OCI-LY1 (cell line): ENCODE data around the gene TNFAIP3.

ENCODE experiments used
- EZH2 ChIP-seq: fragments of 200-600 bp; sonication (generic), shearing (Covaris generic); IDR thresholded peaks from 2 replicates; pipeline ENCODE4 v1.8.0; 2017; ENCODE audit warnings: borderline replicate concordance, mixed run types, mild to moderate bottlenecking, antibody characterized with exemption, low read length, moderate library complexity, mixed read lengths
- TF ChIP-seq, protein P1 (sequence below): fragments of 200-600 bp; sonication (generic), shearing (Covaris generic); IDR thresholded peaks from 2 replicates; pipeline ENCODE4 v1.5.1; 2017; ENCODE audit warnings: mild to moderate bottlenecking, antibody characterized with exemption, low read length, moderate library complexity, mixed read lengths

DNA sequence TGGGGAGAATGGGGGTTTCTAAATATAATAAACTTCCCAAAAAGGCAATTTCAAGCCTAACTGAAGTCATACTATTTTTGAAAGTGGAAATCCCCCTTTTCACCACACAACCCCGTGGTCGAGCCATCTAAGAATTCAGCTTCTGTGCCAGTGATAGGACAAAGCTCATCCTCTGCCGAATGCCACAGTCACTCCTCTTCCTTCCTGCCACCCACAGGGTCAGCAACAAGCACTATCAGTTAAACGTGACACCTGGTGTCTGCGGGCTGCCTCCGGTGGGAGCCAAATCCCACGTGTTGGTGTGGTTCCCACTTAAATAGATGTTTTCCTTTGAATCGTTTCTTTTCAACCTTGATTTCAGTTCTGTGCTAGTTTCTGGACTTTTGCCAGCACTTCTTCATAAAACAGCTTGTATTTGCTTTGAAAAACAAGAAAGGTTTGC, 60.7 kb downstream of the TNFAIP3 start:
- TF ChIP-seq, protein P1, sequence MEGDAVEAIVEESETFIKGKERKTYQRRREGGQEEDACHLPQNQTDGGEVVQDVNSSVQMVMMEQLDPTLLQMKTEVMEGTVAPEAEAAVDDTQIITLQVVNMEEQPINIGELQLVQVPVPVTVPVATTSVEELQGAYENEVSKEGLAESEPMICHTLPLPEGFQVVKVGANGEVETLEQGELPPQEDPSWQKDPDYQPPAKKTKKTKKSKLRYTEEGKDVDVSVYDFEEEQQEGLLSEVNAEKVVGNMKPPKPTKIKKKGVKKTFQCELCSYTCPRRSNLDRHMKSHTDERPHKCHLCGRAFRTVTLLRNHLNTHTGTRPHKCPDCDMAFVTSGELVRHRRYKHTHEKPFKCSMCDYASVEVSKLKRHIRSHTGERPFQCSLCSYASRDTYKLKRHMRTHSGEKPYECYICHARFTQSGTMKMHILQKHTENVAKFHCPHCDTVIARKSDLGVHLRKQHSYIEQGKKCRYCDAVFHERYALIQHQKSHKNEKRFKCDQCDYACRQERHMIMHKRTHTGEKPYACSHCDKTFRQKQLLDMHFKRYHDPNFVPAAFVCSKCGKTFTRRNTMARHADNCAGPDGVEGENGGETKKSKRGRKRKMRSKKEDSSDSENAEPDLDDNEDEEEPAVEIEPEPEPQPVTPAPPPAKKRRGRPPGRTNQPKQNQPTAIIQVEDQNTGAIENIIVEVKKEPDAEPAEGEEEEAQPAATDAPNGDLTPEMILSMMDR, result no peak
- TF ChIP-seq EZH2, result no peak
